Activated CD8-positive, alpha-beta memory T cell treated with anti-CD3 and anti-CD28 coated beads for 24 hours (primary cell): ENCODE measurements around the gene TMEM63B.
"Not testable (repeated sequence)": the region's sequence is repeated elsewhere in the genome, so short reads cannot be mapped to it uniquely, and the experiment has no call there.

ENCODE experiments used
- DNase-seq: peaks from one replicate; pipeline ENCODE4 v3.0.0-alpha.2; 2020

TMEM63B gene

DNA sequence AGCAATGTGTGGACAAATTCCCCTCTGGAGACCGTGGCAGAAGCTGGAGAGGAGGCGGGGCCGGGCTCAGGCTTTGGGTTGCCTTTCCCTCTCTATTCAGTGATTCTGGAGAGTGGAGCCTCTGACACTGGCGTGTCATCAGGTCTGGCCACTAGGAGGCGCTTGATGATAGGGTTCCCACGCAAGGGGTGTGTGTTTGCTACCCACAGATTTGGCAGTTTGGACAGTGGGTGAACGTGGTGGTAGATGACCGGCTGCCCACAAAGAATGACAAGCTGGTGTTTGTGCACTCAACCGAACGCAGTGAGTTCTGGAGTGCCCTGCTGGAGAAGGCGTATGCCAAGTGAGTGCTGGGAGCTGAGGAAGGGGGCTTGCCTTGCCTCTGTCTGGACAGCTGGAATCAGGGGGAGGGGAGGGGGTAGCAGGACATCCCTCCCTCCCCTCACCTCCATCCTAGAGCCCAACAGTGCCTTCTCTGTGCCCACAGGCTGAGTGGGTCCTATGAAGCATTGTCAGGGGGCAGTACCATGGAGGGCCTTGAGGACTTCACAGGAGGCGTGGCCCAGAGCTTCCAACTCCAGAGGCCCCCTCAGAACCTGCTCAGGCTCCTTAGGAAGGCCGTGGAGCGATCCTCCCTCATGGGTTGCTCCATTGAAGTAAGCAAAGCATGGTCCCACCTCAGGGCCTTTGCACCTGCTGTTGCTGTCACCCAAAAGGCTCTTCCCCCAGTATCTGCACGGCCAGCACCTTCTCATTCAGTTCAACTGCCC is 45.6 kb downstream of the TMEM63B start:
- peak; percentile 90 for DNase-seq

- DNase-seq, result no peak
These were observed 48.9 kb downstream of the TMEM63B start for GRCh38 chr6:44176130-44176761.

DNA sequence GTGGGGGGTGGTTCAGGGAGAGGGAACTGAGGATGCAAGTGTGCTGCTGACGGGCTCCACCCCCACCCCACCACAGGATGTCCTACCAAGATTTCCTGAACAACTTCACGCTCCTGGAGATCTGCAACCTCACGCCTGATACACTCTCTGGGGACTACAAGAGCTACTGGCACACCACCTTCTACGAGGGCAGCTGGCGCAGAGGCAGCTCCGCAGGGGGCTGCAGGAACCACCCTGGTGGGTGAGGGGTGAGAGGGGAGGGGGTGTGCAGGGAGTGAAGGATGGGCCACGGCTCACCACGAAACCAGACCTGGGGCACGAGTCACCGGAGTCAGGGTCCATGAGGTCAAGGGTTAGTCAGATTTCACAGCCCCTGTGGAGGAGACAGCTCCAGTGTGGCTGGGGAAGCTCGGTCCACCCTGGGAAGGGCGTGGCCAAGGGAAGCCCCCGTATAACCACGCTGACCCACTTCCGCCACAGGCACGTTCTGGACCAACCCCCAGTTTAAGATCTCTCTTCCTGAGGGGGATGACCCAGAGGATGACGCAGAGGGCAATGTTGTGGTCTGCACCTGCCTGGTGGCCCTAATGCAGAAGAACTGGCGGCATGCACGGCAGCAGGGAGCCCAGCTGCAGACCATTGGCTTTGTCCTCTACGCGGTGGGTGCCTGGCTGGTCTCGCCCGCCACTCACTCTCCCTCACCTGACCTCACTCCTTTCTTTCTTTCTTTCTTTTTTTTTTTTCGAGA is 49.6 kb downstream of the TMEM63B start:
- peak; percentile 66 for DNase-seq

- no peak for DNase-seq
These were observed 50.5 kb downstream of the TMEM63B start for GRCh38 chr6:44177691-44178423.

DNA sequence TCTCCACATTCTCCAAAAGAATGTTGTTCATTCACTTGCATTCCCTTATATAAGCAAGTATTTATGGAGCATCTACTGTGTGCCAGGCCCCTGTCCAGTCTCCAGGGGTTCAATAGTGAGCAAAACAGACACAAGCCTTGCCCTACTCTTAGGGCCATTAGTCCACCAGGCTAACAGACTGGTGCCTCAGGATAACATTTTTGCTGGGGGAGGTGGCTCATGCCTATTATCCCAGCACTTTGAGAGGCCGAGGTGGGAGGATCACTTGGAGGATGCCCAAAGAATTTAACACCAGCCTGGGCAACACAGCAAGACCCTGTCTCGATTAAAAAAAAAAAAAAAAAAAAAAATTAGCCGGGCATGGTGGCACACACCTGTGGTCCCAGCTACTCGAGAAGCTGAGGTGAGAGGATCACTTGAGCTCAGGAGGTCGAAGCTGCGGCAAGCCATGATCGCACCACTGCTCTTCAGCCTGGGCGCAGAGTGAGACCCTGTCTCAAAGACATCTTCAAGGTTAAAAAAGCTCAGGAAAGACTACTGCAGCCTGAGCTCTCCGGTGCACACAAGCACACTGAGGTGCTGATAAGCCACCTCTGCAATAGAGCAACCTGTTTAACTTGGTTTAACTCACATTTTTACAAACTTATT is 51.2 kb downstream of the TMEM63B start:
- DNase-seq, result no peak

- DNase-seq, result no peak
These were observed 51.8 kb downstream of the TMEM63B start for GRCh38 chr6:44179072-44179536.

- no peak for DNase-seq
These were observed 52.3 kb downstream of the TMEM63B start for GRCh38 chr6:44179648-44180047.

GRCh38 chr6:44180406-44180805 is 53.1 kb downstream of the TMEM63B start:
- no peak for DNase-seq

DNA sequence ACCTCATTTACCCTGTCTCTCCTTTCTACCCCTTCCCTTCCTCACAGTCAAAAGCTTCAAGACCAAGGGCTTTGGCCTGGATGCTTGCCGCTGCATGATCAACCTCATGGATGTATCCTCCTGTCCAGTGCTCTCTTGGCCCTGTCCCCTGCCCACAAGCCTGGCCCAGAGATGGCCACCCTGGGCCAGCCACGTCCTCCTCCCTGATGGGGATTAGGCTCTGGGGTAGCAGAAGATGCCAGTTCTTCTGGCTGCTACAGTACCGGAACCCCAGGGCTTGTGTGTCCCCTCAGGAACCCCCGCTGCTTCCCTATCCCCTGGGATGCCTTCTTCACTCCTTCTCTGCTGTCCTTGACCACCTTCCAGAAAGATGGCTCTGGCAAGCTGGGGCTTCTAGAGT is 53.5 kb downstream of the TMEM63B start:
- no peak for DNase-seq

DNA sequence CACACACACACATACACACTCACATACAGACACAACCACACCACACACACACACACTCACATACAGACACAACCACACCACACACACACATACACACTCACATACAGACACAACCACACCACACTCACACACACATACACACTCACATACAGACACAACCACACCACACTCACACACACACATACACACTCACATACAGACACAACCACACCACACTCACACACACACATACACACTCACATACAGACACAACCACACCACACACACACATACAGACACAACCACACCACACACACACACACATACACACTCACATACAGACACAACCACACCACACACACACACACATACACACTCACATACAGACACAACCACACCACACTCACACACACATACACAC is 54.4 kb downstream of the TMEM63B start:
- not testable (repeated sequence) for DNase-seq

- DNase-seq, result no peak
These were observed 55.6 kb downstream of the TMEM63B start for GRCh38 chr6:44182911-44183390.

DNA sequence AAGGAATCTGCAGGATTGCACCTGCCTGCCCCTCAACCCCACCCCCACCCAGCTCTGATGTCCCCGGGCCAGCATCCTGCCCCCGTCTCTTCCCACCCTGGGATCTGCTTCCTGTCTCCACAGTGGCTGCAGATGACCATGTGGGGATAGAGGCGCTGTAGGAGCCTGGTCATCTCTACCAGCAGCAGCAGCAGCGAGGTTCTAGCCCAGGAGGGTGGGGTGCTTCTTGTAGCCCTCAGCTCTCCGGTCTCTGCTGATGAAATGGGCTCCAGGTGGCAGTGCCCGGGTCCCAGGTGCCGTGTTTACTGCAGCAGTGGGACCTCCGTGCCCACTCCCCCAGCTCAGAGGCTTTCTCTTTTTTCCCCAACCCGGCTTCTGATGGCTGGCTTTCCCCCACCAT is 56.4 kb downstream of the TMEM63B start:
- DNase-seq, result no peak

DNA sequence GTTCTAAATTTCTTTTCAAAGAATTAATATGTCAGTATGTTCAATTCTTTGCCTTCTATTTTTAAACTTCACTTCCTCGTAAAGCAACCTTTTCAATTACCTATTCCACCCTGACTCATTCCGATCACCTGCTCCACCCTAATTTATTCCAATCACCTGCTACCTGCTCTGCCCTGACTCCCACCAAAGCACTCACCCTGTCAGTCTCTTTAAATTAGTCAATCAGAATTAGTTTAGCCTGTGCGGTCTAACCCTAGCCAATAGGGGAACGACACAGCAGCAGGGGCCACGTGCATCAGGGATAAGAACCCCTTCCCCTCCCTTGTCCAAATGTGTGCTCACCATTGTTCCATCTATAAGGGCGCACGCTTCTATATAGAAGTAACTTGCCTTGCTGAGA is 58.0 kb downstream of the TMEM63B start:
- DNase-seq, result not testable (repeated sequence)

DNA sequence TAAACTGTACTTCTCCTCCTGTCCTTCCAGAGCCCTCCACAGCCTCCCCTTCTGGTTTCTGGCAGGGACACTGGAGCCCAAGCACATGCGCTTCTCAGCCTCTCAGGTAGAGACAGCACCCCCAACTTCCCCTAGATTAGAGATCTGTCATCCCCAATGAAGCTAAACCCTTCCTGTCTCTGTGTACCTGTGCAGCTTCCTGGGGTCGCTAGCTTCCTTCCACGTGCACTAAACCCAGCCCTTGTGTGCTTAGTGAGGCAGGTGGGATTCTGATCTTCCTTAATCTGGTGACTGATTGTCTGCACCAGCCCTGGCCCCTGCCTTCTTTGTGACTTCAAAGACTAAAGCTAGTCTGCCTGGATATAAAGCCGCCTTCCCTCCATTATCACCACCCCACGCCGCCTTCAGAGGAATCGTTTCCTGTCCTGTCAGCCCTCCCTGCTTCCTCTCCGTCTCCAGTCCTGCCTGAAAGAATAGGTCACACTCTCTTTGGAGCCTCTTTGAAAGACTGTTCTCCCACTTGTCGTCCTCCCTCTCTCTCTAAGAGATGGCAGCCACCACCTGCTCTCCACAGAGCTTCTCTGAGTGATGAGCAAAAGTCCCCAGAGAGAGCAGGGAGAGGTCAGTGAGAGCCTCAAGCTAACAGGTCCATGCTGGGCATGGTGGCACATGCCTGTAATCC is 58.7 kb downstream of the TMEM63B start:
- peak; percentile 66 for DNase-seq

- no peak for DNase-seq
These were observed 59.3 kb downstream of the TMEM63B start for GRCh38 chr6:44186635-44187025.

DNA sequence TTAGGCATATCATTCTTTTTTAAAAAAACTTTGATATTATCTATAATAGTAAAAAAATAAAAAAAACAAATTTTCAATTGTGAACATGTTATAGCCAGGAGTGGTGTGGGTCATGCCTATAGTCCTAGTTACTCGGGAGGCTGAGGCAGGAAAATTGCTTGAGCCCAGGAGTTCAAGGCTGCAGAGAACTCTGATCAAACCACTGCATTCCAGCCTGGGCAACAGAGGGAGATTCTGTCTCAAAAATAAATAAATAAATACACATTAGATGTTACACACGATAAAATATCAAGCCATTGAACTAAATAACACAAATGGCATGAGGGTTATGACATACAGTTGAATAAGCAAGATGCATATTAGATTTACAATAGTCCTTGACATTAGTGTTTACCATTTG is 61.5 kb downstream of the TMEM63B start:
- no peak for DNase-seq

- no peak for DNase-seq
These were observed 61.9 kb downstream of the TMEM63B start for GRCh38 chr6:44189257-44189656.

- no peak for DNase-seq
These were observed 63.4 kb downstream of the TMEM63B start for GRCh38 chr6:44190715-44191114.

DNA sequence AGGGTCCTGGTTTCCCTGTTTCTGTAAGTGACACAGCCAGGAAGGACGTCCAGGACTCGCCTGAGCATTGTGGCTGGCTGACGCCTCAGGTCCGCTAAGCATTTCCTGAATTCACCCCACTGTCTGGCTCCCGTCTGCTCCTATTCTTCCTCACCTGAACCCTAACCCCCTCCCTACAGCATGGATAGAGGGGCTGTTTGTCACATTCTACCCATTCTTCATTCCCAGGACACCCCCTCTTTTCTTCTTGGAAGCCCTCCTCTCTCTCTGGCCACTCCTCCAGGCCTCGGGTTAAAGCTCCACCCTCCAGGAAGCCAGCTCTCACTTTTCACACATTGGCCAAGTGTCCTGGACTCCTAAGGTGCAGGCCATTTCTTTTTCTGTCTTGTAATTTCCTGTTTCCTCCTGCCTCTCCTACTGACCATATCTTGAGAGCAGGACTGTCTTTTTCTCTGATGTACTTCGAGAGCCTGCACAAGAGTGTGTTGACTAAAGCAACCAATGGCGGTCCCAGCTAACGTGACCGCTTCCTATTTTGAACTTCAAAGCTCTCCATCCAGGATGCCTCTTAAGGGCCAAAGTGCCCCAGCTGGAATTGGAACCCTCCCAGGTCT is 65.2 kb downstream of the TMEM63B start:
- DNase-seq, result no peak

DNA sequence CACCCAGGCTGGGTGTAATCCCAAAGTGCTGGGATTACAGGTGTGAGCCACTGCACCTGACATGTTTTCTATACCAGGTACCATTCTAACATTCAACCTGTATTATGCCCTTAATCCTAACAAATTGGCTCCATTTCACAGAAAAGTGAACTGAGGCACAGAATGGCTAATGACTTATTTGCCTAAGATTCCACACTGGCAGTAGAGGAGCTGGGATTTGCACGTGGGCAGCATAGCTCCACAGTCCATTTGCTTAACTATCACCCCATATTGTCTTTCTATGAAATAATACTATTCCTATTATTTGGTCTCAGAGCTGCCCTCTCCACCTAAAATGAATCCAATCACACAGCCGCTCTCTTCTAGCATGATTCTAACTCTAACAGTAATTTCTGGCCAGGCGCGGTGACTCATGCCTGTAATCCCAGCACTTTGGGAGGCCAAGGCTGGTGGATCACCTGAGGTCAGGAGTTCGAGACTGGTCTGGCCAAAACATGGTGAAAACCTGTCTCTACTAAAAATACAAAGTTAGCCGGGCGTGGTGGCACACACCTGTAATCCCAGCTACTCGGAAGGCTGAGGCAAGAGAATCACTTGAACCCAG is 66.1 kb downstream of the TMEM63B start:
- DNase-seq, result no peak

- no peak for DNase-seq
These were observed 67.0 kb downstream of the TMEM63B start for GRCh38 chr6:44194326-44194725.
